ENCODE measurements around the gene GTPBP2.
"Not testable (repeated sequence)": the region's sequence is repeated elsewhere in the genome, so short reads cannot be mapped to it uniquely, and the experiment has no call there.

GTPBP2 gene

GRCh38 chr6:43648248-43648647, 19.2 kb upstream of the GTPBP2 start:
- no peaks in the 10 kb centered on the region for H3K36me3 ChIP-seq (ENCODE audit: insufficient read depth, low read length)
- no peaks in the 10 kb centered on the region for H3K9me3 ChIP-seq (ENCODE audit: low read length)
- no peak overlapping the region for H3K4me3 ChIP-seq (ENCODE audit: low read depth in 1 of 2, low read length in 2 of 2)
- no peak overlapping the region for H3K9ac ChIP-seq (ENCODE audit: low read length)
- H3K4me1 ChIP-seq (ENCODE audit: insufficient read depth, low read length), result no peaks in the 10 kb centered on the region
- no peak overlapping the region for H3K27ac ChIP-seq (ENCODE audit: low read depth, low read length)
- H3K27me3 ChIP-seq (ENCODE audit: control insufficient read depth in 1 of 2, insufficient read depth in 2 of 2, low read length in 2 of 2), result no peaks in the 10 kb centered on the region

- Histone ChIP-seq H3K9ac (ENCODE audit: low read length) (no peak overlapping the region), H3K27ac (ENCODE audit: low read depth, low read length) (no peak overlapping the region), H3K4me1 (ENCODE audit: insufficient read depth, low read length) (no peaks in the 10 kb centered on the region), H3K36me3 (ENCODE audit: insufficient read depth, low read length) (peaks cover 2% of the 10 kb centered on the region), H3K9me3 (ENCODE audit: low read length) (no peaks in the 10 kb centered on the region), H3K27me3 (ENCODE audit: control insufficient read depth in 1 of 2, insufficient read depth in 2 of 2, low read length in 2 of 2) (no peaks in the 10 kb centered on the region), H3K4me3 (ENCODE audit: low read depth in 1 of 2, low read length in 2 of 2) (no peak overlapping the region)
Measured at GRCh38 chr6:43647613-43648012, 18.5 kb upstream of the GTPBP2 start.

GRCh38 chr6:43645613-43645964, 16.5 kb upstream of the GTPBP2 start:
- no peaks in the 10 kb centered on the region for H3K4me1 ChIP-seq (ENCODE audit: insufficient read depth, low read length)
- peaks cover 14% of the 10 kb centered on the region for H3K36me3 ChIP-seq (ENCODE audit: insufficient read depth, low read length)
- no peaks in the 10 kb centered on the region for H3K9me3 ChIP-seq (ENCODE audit: low read length)
- no peak overlapping the region for H3K9ac ChIP-seq (ENCODE audit: low read length)
- no peaks in the 10 kb centered on the region for H3K27me3 ChIP-seq (ENCODE audit: control insufficient read depth in 1 of 2, insufficient read depth in 2 of 2, low read length in 2 of 2)
- H3K27ac ChIP-seq (ENCODE audit: low read depth, low read length), result no peak overlapping the region
- H3K4me3 ChIP-seq (ENCODE audit: low read depth in 1 of 2, low read length in 2 of 2), result peak overlapping the region; percentile 12 to 59

GRCh38 chr6:43644940-43645612, 16.0 kb upstream of the GTPBP2 start, which contains the start of gene RSPH9:
RSPH9 (plus strand) TSS chr6:43645036; CDS start chr6:43645099, 63 bp downstream.
- Histone ChIP-seq H3K9me3 (ENCODE audit: low read length) (no peaks in the 10 kb centered on the region), H3K4me3 (ENCODE audit: low read depth in 1 of 2, low read length in 2 of 2) (peak within 1 kb of the TSS; percentile 12 to 59), H3K4me1 (ENCODE audit: insufficient read depth, low read length) (no peaks in the 10 kb centered on the region), H3K36me3 (ENCODE audit: insufficient read depth, low read length) (peaks cover 20% of the 10 kb centered on the region), H3K27me3 (ENCODE audit: control insufficient read depth in 1 of 2, insufficient read depth in 2 of 2, low read length in 2 of 2) (no peaks in the 10 kb centered on the region), H3K27ac (ENCODE audit: low read depth, low read length) (no peak within 1 kb of the TSS), H3K9ac (ENCODE audit: low read length) (no peak within 1 kb of the TSS)

- H3K9me3 ChIP-seq (ENCODE audit: low read length), result no peaks in the 10 kb centered on the region
- H3K4me3 ChIP-seq (ENCODE audit: low read depth in 1 of 2, low read length in 2 of 2), result no peak overlapping the region
- H3K27ac ChIP-seq (ENCODE audit: low read depth, low read length), result no peak overlapping the region
- H3K27me3 ChIP-seq (ENCODE audit: control insufficient read depth in 1 of 2, insufficient read depth in 2 of 2, low read length in 2 of 2), result no peaks in the 10 kb centered on the region
- H3K4me1 ChIP-seq (ENCODE audit: insufficient read depth, low read length), result peaks cover 15% of the 10 kb centered on the region
- H3K36me3 ChIP-seq (ENCODE audit: insufficient read depth, low read length), result peaks cover 33% of the 10 kb centered on the region
- no peak overlapping the region for H3K9ac ChIP-seq (ENCODE audit: low read length)
Measured at GRCh38 chr6:43639984-43640800, 11.1 kb upstream of the GTPBP2 start.

GRCh38 chr6:43636308-43636659, 7.2 kb upstream of the GTPBP2 start:
- Histone ChIP-seq H3K27ac (ENCODE audit: low read depth, low read length) (peak overlapping the region; percentile 75), H3K9me3 (ENCODE audit: low read length) (no peaks in the 10 kb centered on the region), H3K4me1 (ENCODE audit: insufficient read depth, low read length) (peaks cover 19% of the 10 kb centered on the region), H3K4me3 (ENCODE audit: low read depth in 1 of 2, low read length in 2 of 2) (peak overlapping the region; percentile 39 to 96), H3K36me3 (ENCODE audit: insufficient read depth, low read length) (peaks cover 22% of the 10 kb centered on the region), H3K27me3 (ENCODE audit: control insufficient read depth in 1 of 2, insufficient read depth in 2 of 2, low read length in 2 of 2) (no peaks in the 10 kb centered on the region), H3K9ac (ENCODE audit: low read length) (peak overlapping the region; percentile 91)

- peak within 1 kb of the TSS; percentile 91 for H3K9ac ChIP-seq (ENCODE audit: low read length)
- H3K4me3 ChIP-seq (ENCODE audit: low read depth in 1 of 2, low read length in 2 of 2), result peak within 1 kb of the TSS; percentile 39 to 96
- H3K4me1 ChIP-seq (ENCODE audit: insufficient read depth, low read length), result peaks cover 19% of the 10 kb centered on the region
- peaks cover 19% of the 10 kb centered on the region for H3K36me3 ChIP-seq (ENCODE audit: insufficient read depth, low read length)
- no peaks in the 10 kb centered on the region for H3K9me3 ChIP-seq (ENCODE audit: low read length)
- no peaks in the 10 kb centered on the region for H3K27me3 ChIP-seq (ENCODE audit: control insufficient read depth in 1 of 2, insufficient read depth in 2 of 2, low read length in 2 of 2)
- H3K27ac ChIP-seq (ENCODE audit: low read depth, low read length), result peak within 1 kb of the TSS; percentile 75
Measured at GRCh38 chr6:43635387-43636307, 6.6 kb upstream of the GTPBP2 start, which contains the start of gene MAD2L1BP. MAD2L1BP (plus strand) TSS chr6:43635840; CDS start chr6:43635876, 36 bp downstream.

GRCh38 chr6:43634702-43635303, 5.7 kb upstream of the GTPBP2 start:
- H3K9ac ChIP-seq (ENCODE audit: low read length), result no peak overlapping the region
- no peak overlapping the region for H3K27ac ChIP-seq (ENCODE audit: low read depth, low read length)
- peaks cover 12% of the 10 kb centered on the region for H3K36me3 ChIP-seq (ENCODE audit: insufficient read depth, low read length)
- no peaks in the 10 kb centered on the region for H3K9me3 ChIP-seq (ENCODE audit: low read length)
- no peaks in the 10 kb centered on the region for H3K27me3 ChIP-seq (ENCODE audit: control insufficient read depth in 1 of 2, insufficient read depth in 2 of 2, low read length in 2 of 2)
- H3K4me1 ChIP-seq (ENCODE audit: insufficient read depth, low read length), result peaks cover 24% of the 10 kb centered on the region
- peak overlapping the region in 1 of 2 donors; percentile 96 for H3K4me3 ChIP-seq (ENCODE audit: low read depth in 1 of 2, low read length in 2 of 2)

- not testable (repeated sequence) for H3K9me3 ChIP-seq (ENCODE audit: low read length); H3K27ac ChIP-seq (ENCODE audit: low read depth, low read length); H3K4me3 ChIP-seq (ENCODE audit: low read depth in 1 of 2, low read length in 2 of 2); H3K9ac ChIP-seq (ENCODE audit: low read length); H3K36me3 ChIP-seq (ENCODE audit: insufficient read depth, low read length); H3K27me3 ChIP-seq (ENCODE audit: control insufficient read depth in 1 of 2, insufficient read depth in 2 of 2, low read length in 2 of 2)
- peaks cover 20% of the 10 kb centered on the region for H3K4me1 ChIP-seq (ENCODE audit: insufficient read depth, low read length)
Measured at GRCh38 chr6:43633002-43633401, 3.9 kb upstream of the GTPBP2 start.

- no peak overlapping the region for H3K27ac ChIP-seq (ENCODE audit: low read depth, low read length)
- peaks cover 25% of the 10 kb centered on the region for H3K4me1 ChIP-seq (ENCODE audit: insufficient read depth, low read length)
Measured at GRCh38 chr6:43630980-43631619, 2.0 kb upstream of the GTPBP2 start.

More at GRCh38 chr6:43630980-43631619, 2.0 kb upstream of the GTPBP2 start:
- Histone ChIP-seq H3K36me3 (ENCODE audit: insufficient read depth, low read length) (peaks cover 1% of the 10 kb centered on the region), H3K4me3 (ENCODE audit: low read depth in 1 of 2, low read length in 2 of 2) (no peak overlapping the region), H3K27me3 (ENCODE audit: control insufficient read depth in 1 of 2, insufficient read depth in 2 of 2, low read length in 2 of 2) (no peaks in the 10 kb centered on the region), H3K9ac (ENCODE audit: low read length) (no peak overlapping the region), H3K9me3 (ENCODE audit: low read length) (no peaks in the 10 kb centered on the region)
